ENCODE results near the gene CACYBP. TPM values are rescaled to one million over a fixed set of nuclear protein-coding genes. Genes with fewer than 3 reads are reported as not detected.
"Not testable (repeated sequence)": the region's sequence is repeated elsewhere in the genome, so short reads cannot be mapped to it uniquely, and the experiment has no call there.

CACYBP gene
- total and polyA plus RNA-seq, 2 experiments from 2014 or later: 84.8 to 165 TPM

- Histone ChIP-seq H3K9ac (no peak overlapping the region), H3K27me3 (replicated peaks; ENCODE audit: insufficient read depth) (peaks cover 7% of the 10 kb centered on the region), H3K36me3 (ENCODE audit: low read depth) (no peaks in the 10 kb centered on the region), H3K9me3 (ENCODE audit: low read depth) (no peaks in the 10 kb centered on the region), H3K9me2 (ENCODE audit: insufficient read depth) (no peaks in the 10 kb centered on the region), H3K4me1 (ENCODE audit: insufficient read depth) (no peaks in the 10 kb centered on the region), H3K79me2 (ENCODE audit: insufficient read depth) (no peaks in the 10 kb centered on the region), H3F3A (ENCODE audit: insufficient read depth) (no peaks in the 10 kb centered on the region), H2AFZ (no peak overlapping the region), H4K20me1 (ENCODE audit: insufficient read depth) (no peaks in the 10 kb centered on the region), H3K4me2 (ENCODE audit: unreplicated experiment) (no peak overlapping the region), H3K27ac (no peak overlapping the region), H3K4me3 (no peak overlapping the region)
- DNase-seq: no peak
- TF ChIP-seq EZH2 (IDR thresholded peaks at IDR 0.05; ENCODE audit: insufficient read depth, poor library complexity, severe bottlenecking) (no peak), EZH2phosphoT487 (IDR thresholded peaks at IDR 0.05; ENCODE audit: insufficient read depth, low read depth) (no peak)
- in situ Hi-C loops (cut with MboI): no loop called here
- WGBS, 2 experiments (ENCODE audit: low coverage in 1 of 2, low lambda C conversion rate in 2 of 2, missing lambda C conversion rate in 2 of 2): 66 to 69% methylated on average over 15 to 19 of the region's 19 CpGs
These were observed 44.1 kb downstream of the CACYBP start for GRCh38 chr1:175043824-175044223.

GRCh38 chr1:175044591-175044990 lies 44.8 kb downstream of the CACYBP start:
- in situ Hi-C loops (cut with MboI); H3K4me1 ChIP-seq (ENCODE audit: insufficient read depth); H3K27me3 ChIP-seq (replicated peaks; ENCODE audit: insufficient read depth); H3K9me3 ChIP-seq (ENCODE audit: low read depth); H3F3A ChIP-seq (ENCODE audit: insufficient read depth); H2AFZ ChIP-seq; H3K9ac ChIP-seq; H4K20me1 ChIP-seq (ENCODE audit: insufficient read depth); H3K4me2 ChIP-seq (ENCODE audit: unreplicated experiment); DNase-seq; H3K4me3 ChIP-seq; H3K79me2 ChIP-seq (ENCODE audit: insufficient read depth); H3K9me2 ChIP-seq (ENCODE audit: insufficient read depth); H3K27ac ChIP-seq; H3K36me3 ChIP-seq (ENCODE audit: low read depth): not testable (repeated sequence)
- WGBS, 2 experiments (ENCODE audit: low coverage in 1 of 2, low lambda C conversion rate in 2 of 2, missing lambda C conversion rate in 2 of 2): 76 to 79% methylated on average over 18 of the region's 18 CpGs

GRCh38 chr1:175045097-175045496 lies 45.4 kb downstream of the CACYBP start:
- DNase-seq: no peak
- no peaks in the 10 kb centered on the region for H3K36me3 ChIP-seq (ENCODE audit: low read depth)
- H2AFZ ChIP-seq: no peak overlapping the region
- H3K79me2 ChIP-seq (ENCODE audit: insufficient read depth): no peaks in the 10 kb centered on the region
- H3K4me3 ChIP-seq: no peak overlapping the region
- WGBS, 2 experiments (ENCODE audit: low coverage in 1 of 2, low lambda C conversion rate in 2 of 2, missing lambda C conversion rate in 2 of 2): 84% methylated on average over 19 of the region's 19 CpGs
- H3F3A ChIP-seq (ENCODE audit: insufficient read depth): no peaks in the 10 kb centered on the region
- TF ChIP-seq EZH2phosphoT487 (IDR thresholded peaks at IDR 0.05; ENCODE audit: insufficient read depth, low read depth) (no peak), EZH2 (IDR thresholded peaks at IDR 0.05; ENCODE audit: insufficient read depth, poor library complexity, severe bottlenecking) (no peak)
- H3K9me2 ChIP-seq (ENCODE audit: insufficient read depth): no peaks in the 10 kb centered on the region
- H3K27ac ChIP-seq: no peak overlapping the region
- H4K20me1 ChIP-seq (ENCODE audit: insufficient read depth): no peaks in the 10 kb centered on the region
- H3K27me3 ChIP-seq (replicated peaks; ENCODE audit: insufficient read depth): no peaks in the 10 kb centered on the region; the same call in 1 of the 2 replicates
- in situ Hi-C loops (cut with MboI): no loop called here
- no peak overlapping the region for H3K9ac ChIP-seq
- H3K4me2 ChIP-seq (ENCODE audit: unreplicated experiment): no peak overlapping the region
- no peaks in the 10 kb centered on the region for H3K9me3 ChIP-seq (ENCODE audit: low read depth)
- H3K4me1 ChIP-seq (ENCODE audit: insufficient read depth): no peaks in the 10 kb centered on the region

GRCh38 chr1:175045519-175045918 lies 45.8 kb downstream of the CACYBP start:
- no peak overlapping the region for H3K9ac ChIP-seq
- WGBS, 2 experiments (ENCODE audit: low coverage in 1 of 2, low lambda C conversion rate in 2 of 2, missing lambda C conversion rate in 2 of 2): 93 to 94% methylated on average over 29 to 32 of the region's 32 CpGs
- in situ Hi-C loops (cut with MboI): no loop called here

GRCh38 chr1:175050992-175051391 lies 51.2 kb downstream of the CACYBP start:
- Histone ChIP-seq H3K9me2 (ENCODE audit: insufficient read depth) (no peaks in the 10 kb centered on the region), H3K4me3 (no peak overlapping the region), H4K20me1 (ENCODE audit: insufficient read depth) (no peaks in the 10 kb centered on the region), H3K79me2 (ENCODE audit: insufficient read depth) (no peaks in the 10 kb centered on the region), H3K4me1 (ENCODE audit: insufficient read depth) (no peaks in the 10 kb centered on the region), H3K9me3 (ENCODE audit: low read depth) (no peaks in the 10 kb centered on the region), H3F3A (ENCODE audit: insufficient read depth) (no peaks in the 10 kb centered on the region), H3K27ac (no peak overlapping the region), H3K4me2 (ENCODE audit: unreplicated experiment) (no peak overlapping the region), H3K9ac (no peak overlapping the region), H3K27me3 (replicated peaks; ENCODE audit: insufficient read depth) (no peaks in the 10 kb centered on the region), H2AFZ (no peak overlapping the region), H3K36me3 (ENCODE audit: low read depth) (no peaks in the 10 kb centered on the region)
- TF ChIP-seq EZH2 (IDR thresholded peaks at IDR 0.05; ENCODE audit: insufficient read depth, poor library complexity, severe bottlenecking) (no peak), EZH2phosphoT487 (IDR thresholded peaks at IDR 0.05; ENCODE audit: insufficient read depth, low read depth) (no peak)
- in situ Hi-C loops (cut with MboI): no loop called here
- 25 to 34% methylated on average over 2 of the region's 2 CpGs for WGBS, 2 experiments (ENCODE audit: low coverage in 1 of 2, low lambda C conversion rate in 2 of 2, missing lambda C conversion rate in 2 of 2)
- no peak for DNase-seq

More at GRCh38 chr1:175045519-175045918, 45.8 kb downstream of the CACYBP start:
- no peaks in the 10 kb centered on the region; the same call in 1 of the 2 replicates for H3K27me3 ChIP-seq (replicated peaks; ENCODE audit: insufficient read depth)
- H3K27ac ChIP-seq: no peak overlapping the region
- H3K4me3 ChIP-seq: no peak overlapping the region
- no peaks in the 10 kb centered on the region for H3K9me3 ChIP-seq (ENCODE audit: low read depth)
- no peaks in the 10 kb centered on the region for H3K4me1 ChIP-seq (ENCODE audit: insufficient read depth)
- no peak overlapping the region for H3K4me2 ChIP-seq (ENCODE audit: unreplicated experiment)
- H4K20me1 ChIP-seq (ENCODE audit: insufficient read depth): no peaks in the 10 kb centered on the region
- no peaks in the 10 kb centered on the region for H3K79me2 ChIP-seq (ENCODE audit: insufficient read depth)
- TF ChIP-seq EZH2 (IDR thresholded peaks at IDR 0.05; ENCODE audit: insufficient read depth, poor library complexity, severe bottlenecking) (no peak), EZH2phosphoT487 (IDR thresholded peaks at IDR 0.05; ENCODE audit: insufficient read depth, low read depth) (no peak)
- no peaks in the 10 kb centered on the region for H3K36me3 ChIP-seq (ENCODE audit: low read depth)
- no peaks in the 10 kb centered on the region for H3F3A ChIP-seq (ENCODE audit: insufficient read depth)
- no peak overlapping the region for H2AFZ ChIP-seq
- no peaks in the 10 kb centered on the region for H3K9me2 ChIP-seq (ENCODE audit: insufficient read depth)
- no peak for DNase-seq

Data from GM23248 (cell line).